GM19328 (cell line): Measurements from ENCODE around the gene ADIRF.

Experiments used
- ATAC-seq: cut with Tn5 transposase; IDR thresholded peaks from one replicate; pipeline ENCODE4 v1.9.1; 2021; ENCODE audit warnings: mild to moderate bottlenecking, moderate library complexity; ENCODE audit not compliant: unreplicated experiment

ADIRF gene

GRCh38 chr10:86960003-86960862 is 8.0 kb upstream of the ADIRF start:
- peak; percentile 63 for ATAC-seq

GRCh38 chr10:86960863-86961434 is 7.3 kb upstream of the ADIRF start:
- no peak for ATAC-seq

GRCh38 chr10:86961481-86962091 is 6.7 kb upstream of the ADIRF start:
- no peak for ATAC-seq

GRCh38 chr10:86962136-86962980 is 5.9 kb upstream of the ADIRF start:
- ATAC-seq = no peak

DNA sequence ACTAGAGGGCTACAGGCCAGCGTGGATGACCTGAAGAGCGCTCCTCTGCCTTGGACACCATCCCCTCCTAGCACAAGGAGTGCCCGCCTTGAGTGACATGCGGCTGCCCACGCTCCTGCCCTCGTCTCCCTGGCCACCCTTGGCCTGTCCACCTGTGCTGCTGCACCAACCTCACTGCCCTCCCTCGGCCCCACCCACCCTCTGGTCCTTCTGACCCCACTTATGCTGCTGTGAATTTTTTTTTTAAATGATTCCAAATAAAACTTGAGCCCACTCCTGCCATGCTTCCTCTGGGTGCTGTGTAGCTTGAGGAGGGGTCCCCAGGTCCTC is 5.3 kb upstream of the ADIRF start:
- ATAC-seq = no peak

- ATAC-seq = no peak
These were observed 4.9 kb upstream of the ADIRF start for GRCh38 chr10:86963341-86963919.

DNA sequence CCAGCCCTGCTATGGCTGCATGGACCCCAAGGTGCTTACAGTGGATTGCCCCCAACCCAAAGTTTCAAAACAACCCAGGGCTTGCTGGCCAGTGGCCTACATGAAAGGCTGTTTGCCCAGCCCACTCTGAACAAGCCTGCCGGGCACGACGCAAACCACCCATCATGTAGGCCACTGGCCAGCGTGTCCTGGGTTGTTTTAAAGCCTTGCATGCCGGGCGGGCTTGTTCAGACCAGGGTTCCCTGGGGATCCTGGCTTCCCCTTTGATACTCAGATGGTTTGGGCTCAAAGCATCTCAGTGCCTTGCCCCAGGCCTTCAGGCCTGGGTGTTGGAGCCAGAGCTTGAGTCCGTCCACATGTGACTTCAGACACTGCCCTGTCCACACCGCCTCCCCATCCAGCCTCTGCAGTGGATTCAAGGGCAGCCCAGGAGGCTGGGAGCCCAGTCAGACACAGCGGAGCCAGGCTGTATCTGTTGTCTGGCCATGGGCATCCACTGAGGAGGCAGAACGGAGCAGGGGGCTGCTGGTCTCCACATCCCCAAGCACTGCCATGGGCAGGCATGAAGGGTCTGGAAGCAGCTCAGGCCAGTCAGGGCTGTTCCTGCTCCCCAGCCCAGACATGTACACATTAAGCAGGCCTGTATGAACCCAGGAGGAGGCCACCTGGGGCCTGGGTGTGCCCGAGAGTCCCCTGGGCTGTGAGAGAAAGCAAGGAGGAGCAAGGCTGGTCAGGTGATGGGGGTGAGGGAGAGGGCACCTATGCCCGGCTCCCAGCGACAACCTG is 4.0 kb upstream of the ADIRF start:
- no peak for ATAC-seq

DNA sequence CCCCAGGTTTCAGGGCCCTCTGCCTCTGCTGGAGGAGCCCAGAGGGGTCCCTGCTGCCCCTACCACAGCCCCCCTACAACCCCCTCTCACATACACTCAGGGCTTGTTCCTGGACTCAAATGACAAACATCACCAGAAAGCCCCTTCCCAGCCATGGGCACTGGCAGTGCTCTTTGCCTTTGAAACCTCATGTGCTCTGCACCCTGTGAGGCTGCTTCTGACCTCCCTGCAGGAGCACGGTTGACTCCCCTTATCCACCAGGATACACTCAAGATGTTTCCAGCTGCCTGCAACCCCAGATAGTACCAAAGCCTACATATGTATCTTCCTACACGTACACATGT is 3.5 kb upstream of the ADIRF start:
- ATAC-seq = no peak

DNA sequence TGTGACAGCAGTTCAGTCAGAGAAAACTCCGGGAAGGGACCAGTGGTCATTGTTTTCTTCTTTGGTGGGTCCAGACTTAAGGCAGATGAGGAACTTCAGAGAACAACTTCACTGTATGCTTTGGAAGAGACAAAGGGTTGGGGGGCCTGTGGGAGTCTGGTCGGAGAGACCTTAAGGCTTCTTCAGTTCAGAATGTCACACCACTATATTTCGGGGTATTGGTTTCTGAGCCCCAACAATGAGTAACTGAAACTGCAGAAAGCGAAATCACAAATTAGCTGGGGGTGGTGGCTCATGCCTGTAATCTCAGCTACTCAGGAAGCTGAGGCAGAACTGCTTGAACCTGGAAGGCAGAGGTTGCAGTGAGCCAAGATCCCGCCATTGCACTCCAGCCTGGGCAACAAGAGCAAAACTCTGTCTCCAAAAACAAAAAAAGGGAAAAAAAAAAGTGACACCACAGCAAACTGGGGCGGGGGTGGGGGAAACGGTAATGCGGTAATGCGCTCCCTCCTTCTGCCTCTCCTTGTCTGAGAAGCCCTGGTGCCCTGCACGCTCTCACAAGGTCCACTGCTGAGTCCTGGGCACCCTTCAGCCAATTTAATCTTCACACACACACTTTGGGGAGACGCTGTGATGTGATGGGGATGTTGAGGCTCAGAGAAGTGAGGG is 2.2 kb upstream of the ADIRF start:
- ATAC-seq = peak; percentile 33

GRCh38 chr10:86967481-86967941 is 771 bp upstream of the ADIRF start:
- no peak for ATAC-seq

DNA sequence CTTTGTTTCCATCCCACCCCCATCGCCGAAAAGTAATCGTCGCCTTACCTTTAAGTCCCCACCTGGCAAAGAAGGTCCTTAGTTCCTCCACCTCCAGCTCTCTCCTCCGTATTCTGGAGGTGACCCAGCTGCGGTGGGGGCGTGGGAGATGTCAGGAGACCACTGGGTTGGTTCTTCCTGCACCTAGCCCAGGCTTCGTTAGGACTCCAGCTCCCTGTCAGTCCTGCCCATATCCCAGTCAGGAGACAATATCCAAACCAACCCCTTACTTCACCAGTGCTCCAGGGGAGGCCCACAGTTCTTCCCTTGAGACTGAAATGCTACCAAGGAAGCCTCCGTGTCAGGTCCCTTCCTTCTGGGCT is 693 bp downstream of the ADIRF start:
- no peak for ATAC-seq

DNA sequence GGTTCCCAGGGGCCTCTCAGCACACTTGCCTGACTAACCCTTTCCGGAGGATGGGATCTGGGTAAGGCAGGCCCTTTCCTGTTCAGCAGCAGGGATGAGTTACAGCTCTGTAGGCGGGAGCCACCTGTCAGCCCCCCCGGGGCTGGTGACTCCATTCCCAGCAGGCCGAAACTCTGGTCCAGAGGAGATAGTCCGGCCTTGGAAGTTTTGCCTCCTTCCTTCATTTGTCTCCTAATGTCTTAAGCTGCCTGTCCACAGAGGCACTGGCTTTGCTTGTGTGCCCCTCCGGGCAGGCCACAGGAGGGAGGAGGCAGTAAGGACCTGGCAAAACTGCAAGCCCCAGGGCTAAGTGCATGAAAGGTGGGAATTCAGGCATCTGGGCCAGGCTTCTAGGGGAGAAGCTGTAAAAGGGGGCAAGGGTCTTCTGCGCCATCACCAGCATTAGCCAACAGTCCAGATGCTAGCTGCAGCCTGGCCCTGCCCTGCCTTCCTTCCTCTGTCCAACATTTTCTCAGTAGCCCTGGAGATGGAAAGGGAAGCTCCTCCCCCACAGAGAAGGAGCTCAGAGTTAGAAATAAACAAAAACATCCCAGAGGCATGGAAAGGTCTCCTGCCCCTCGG is 1.2 kb downstream of the ADIRF start:
- ATAC-seq = no peak

DNA sequence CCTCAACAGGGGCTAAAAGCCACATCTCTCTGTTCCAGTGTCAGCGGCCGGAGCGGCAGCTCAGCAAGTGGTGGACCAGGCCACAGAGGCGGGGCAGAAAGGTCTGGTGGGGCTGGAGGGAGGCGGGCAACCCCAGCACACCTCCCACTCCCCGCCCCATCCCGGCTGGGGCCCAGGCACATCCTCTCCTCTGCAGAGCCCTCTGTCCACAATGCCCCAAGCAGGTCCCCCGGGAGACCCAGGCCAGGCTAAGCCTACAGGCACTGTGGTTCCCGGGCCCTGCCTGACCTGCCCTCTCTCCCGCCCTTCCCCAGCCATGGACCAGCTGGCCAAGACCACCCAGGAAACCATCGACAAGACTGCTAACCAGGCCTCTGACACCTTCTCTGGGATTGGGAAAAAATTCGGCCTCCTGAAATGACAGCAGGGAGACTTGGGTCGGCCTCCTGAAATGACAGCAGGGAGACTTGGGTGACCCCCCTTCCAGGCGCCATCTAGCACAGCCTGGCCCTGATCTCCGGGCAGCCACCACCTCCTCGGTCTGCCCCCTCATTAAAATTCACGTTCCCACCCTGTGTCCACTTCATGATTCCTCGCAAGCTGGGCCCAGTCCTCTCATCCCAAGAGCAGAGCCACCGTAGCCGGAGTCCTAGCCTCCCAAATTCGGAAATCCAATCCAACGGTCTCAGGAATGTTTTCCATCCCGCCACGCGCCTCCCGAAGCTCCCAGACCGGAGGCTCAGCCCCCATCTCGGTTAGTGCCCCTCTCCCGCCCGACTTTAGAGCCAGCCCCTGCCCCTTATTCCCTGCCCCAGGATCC is 2.1 kb downstream of the ADIRF start:
- ATAC-seq = no peak

- ATAC-seq = no peak
These were observed 2.6 kb downstream of the ADIRF start for GRCh38 chr10:86970982-86971231.

- ATAC-seq = peak; percentile 75
These were observed 3.1 kb downstream of the ADIRF start for GRCh38 chr10:86971232-86971991.

DNA sequence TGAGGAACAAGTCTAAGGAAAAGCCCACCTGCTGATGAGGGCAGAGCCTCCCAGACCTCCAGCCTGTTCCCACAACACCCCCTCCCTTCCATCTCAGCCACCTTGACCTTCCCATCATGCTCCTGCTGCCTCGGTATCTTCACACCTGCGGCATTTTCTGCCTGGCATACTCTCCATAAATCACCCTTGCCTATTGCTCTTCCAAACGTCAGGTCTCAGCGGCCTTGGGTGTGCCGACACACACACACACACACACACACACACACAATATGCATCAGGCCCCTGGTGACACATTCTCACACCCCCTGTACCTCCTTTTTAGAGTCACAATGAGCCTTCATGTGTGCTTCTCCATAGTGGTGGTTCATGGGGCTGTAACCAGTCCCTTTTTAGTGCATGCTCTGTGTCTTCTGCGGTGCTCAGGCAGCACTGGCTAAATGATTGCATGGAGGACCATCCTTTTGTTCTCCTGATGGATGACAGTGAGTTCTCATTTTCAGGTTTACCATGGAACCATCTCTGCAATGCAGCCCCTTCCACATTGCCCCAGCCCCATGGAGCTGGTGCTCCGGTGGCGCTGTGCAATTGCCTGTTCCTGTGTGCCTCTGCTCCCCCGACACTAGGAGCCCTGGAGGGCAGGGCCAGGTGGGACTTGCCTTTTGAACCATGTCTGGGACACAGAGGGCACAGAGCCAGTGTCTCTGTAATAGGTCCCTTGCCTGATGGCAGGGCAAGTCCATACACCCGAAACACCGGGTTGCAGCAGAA is 4.5 kb downstream of the ADIRF start:
- ATAC-seq = no peak

GRCh38 chr10:86974484-86974883 is 6.2 kb downstream of the ADIRF start:
- ATAC-seq = no peak
